GM10248 (cell line): Measurements from ENCODE around the gene ARHGAP26.
"Not testable (repeated sequence)": the region's sequence is repeated elsewhere in the genome, so short reads cannot be mapped to it uniquely, and the experiment has no call there.

Experiments
- CTCF ChIA-PET: fragments of 300-600 bp; sonication (Branson Sonifier 250); formaldehyde crosslinking; extraction: SDS; loops from one replicate; lab custom pipeline; 2021; ENCODE audit warnings: antibody characterized with exemption; lab: Yijun Ruan, JAX
- POLR2A ChIA-PET: fragments of 350-650 bp; sonication (Branson Sonifier 250); formaldehyde crosslinking; extraction: SDS; loops from one replicate; lab custom pipeline; 2020; ENCODE audit warnings: antibody characterized with exemption; lab: Yijun Ruan, JAX
- DNase-seq: peaks from one replicate; pipeline ENCODE4 v3.0.0; 2012; ENCODE audit errors: extremely low spot score
- CTCF ChIP-seq: IDR thresholded peaks from 2 replicates; pipeline ENCODE4 v1.5.1; 2012; ENCODE audit warnings: mild to moderate bottlenecking, low read depth; ENCODE audit errors: extremely low read depth, missing control alignments, control extremely low read depth

Gene ARHGAP26

GRCh38 chr5:143085319-143085917, 315.2 kb downstream of the ARHGAP26 start:
- no peak for DNase-seq
- no peak for TF ChIP-seq CTCF
- CTCF ChIA-PET, result interaction anchor here (1.0 to 1.6 kb wide), 3 partner anchors 8 to 198 kb away, joined by 3 to 4 read pairs (median 4); no protein-coding TSS in a partner anchor
- POLR2A ChIA-PET, result no interaction called here

DNA sequence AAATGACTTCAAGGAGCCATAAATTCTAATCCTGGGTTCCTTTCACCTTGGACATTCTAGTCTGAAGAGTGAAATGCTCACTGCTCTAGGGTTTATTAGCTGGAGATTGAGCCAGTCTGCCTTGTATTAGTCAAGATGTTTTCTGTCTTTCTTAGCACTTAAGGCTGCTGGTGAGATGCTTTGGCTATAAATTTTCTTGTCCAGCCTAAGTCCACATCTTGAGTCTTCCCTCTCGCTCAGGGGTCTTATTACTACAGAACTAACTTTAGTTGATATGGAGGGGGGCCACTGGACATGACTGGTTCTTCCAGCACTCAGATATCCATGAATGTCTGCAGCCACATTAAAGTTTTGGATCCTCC, 316.4 kb downstream of the ARHGAP26 start:
- TF ChIP-seq CTCF, result no peak
- CTCF ChIA-PET, result no interaction called here
- no peak for DNase-seq
- POLR2A ChIA-PET, result no interaction called here

- DNase-seq, result no peak
- no peak for TF ChIP-seq CTCF
- ChIA-PET POLR2A (no interaction called here), CTCF (interaction anchor here (3.4 kb wide), 1 partner anchor 13 kb away, joined by 13 read pairs; no protein-coding TSS in a partner anchor)
These were observed 316.9 kb downstream of the ARHGAP26 start for GRCh38 chr5:143086908-143087637.

GRCh38 chr5:143088702-143089101, 318.5 kb downstream of the ARHGAP26 start:
- CTCF ChIA-PET, result interaction anchor here (1.3 to 3.4 kb wide), 4 partner anchors 14 to 26 kb away, joined by 3 to 13 read pairs (median 6); no protein-coding TSS in a partner anchor
- DNase-seq, POLR2A ChIA-PET: not testable (repeated sequence)

DNA sequence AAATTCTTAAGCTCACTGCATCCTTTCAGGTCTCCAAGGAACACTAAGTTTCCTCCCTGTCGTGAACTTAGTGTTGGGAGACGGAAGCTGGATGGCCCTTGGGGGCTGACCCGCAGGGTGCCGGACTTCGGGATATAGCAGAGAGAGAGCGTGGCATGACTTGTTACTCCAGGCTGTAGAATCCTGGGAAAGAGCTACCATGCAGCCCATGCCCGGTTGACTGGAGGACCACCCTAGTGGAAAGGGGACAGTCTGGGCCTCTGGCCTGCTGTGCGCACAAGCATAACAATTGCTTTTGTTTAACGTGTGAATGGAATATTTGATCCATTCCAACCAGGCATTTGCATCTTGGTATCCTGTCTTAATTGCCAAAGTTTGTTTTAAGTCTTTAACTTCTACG, 319.9 kb downstream of the ARHGAP26 start:
- ChIA-PET POLR2A (interaction anchor here (1.0 kb wide), 1 partner anchor 28 kb away, joined by 4 read pairs; no protein-coding TSS in a partner anchor), CTCF (interaction anchor here (1.2 to 3.4 kb wide), 6 partner anchors 16 to 34 kb away, joined by 3 to 13 read pairs (median 4); no protein-coding TSS in a partner anchor)
- DNase-seq, result not testable (repeated sequence)

DNA sequence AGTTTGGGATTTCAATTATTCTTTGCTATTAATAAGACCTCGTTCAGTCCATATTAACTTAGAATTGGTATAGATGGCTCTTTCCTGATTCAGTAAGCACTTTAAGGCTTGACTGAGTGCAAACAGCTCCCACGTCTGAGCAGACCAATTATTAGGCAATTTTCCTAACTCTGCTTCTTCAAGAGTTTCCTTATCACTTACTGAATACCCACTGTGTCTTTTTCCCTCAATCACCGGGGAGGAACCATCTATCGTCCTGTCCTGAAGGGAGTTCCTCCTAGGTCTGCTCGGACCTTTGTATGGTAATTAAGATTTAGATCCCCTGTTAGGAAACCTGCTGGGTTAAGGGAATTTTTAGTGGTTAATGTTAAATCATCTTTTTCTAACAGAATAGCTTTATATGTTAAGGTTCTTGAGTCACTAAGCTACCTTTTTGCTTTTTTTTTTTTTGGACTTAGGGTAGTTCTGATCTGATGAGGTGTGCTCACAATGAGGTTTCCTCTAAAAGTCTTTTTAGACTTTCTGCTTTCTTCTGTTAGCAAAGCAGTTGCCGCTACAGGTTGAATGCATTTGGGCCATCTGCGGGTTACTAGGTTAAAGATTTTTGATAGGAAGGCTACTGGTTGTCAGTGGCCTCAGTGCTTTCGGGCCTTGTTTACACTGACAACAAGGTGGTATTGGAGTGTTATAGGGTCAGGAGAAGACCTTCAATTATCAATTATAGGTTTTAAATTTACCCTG, 322.7 kb downstream of the ARHGAP26 start:
- DNase-seq, result not testable (repeated sequence)
- POLR2A ChIA-PET, result interaction anchor here (0.6 kb wide), 1 partner anchor 179 kb away, joined by 3 read pairs; no protein-coding TSS in a partner anchor
- CTCF ChIA-PET, result interaction anchor here (0.9 to 1.6 kb wide), 4 partner anchors 8 to 20 kb away, joined by 3 to 5 read pairs (median 4); no protein-coding TSS in a partner anchor

GRCh38 chr5:143093452-143094086, 323.4 kb downstream of the ARHGAP26 start:
- DNase-seq, result no peak
- CTCF ChIA-PET, result interaction anchor here (0.9 to 1.6 kb wide), 6 partner anchors 9 to 19 kb away, joined by 3 to 5 read pairs (median 4); no protein-coding TSS in a partner anchor
- POLR2A ChIA-PET, result no interaction called here
- TF ChIP-seq CTCF, result no peak
